ENCODE measurements around the gene SELPLG. TPM values are rescaled to one million over a fixed set of nuclear protein-coding genes. Genes with fewer than 3 reads are reported as not detected.
"Not testable (repeated sequence)": the region's sequence is repeated elsewhere in the genome, so short reads cannot be mapped to it uniquely, and the experiment has no call there.

Gene SELPLG
- total RNA-seq, 4 donors from 2014 or later = 3.6 to 12.4 (median 5.5) TPM

GRCh38 chr12:108576660-108577234 lies 56.9 kb downstream of the SELPLG start:
- peaks cover 0 to 14% (median 0%) of the 10 kb centered on the region in 3 donors for H3K4me1 ChIP-seq
- no peak overlapping the region for H3K4me3 ChIP-seq
- TF ChIP-seq EP300 (IDR thresholded peaks at IDR 0.05) = no peak
- TF ChIP-seq, protein P1, sequence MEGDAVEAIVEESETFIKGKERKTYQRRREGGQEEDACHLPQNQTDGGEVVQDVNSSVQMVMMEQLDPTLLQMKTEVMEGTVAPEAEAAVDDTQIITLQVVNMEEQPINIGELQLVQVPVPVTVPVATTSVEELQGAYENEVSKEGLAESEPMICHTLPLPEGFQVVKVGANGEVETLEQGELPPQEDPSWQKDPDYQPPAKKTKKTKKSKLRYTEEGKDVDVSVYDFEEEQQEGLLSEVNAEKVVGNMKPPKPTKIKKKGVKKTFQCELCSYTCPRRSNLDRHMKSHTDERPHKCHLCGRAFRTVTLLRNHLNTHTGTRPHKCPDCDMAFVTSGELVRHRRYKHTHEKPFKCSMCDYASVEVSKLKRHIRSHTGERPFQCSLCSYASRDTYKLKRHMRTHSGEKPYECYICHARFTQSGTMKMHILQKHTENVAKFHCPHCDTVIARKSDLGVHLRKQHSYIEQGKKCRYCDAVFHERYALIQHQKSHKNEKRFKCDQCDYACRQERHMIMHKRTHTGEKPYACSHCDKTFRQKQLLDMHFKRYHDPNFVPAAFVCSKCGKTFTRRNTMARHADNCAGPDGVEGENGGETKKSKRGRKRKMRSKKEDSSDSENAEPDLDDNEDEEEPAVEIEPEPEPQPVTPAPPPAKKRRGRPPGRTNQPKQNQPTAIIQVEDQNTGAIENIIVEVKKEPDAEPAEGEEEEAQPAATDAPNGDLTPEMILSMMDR (IDR thresholded peaks at IDR 0.05) = no peak
- TF ChIP-seq POLR2AphosphoS5 (IDR thresholded peaks at IDR 0.05) = no peak
- no peak for TF ChIP-seq POLR2A (IDR thresholded peaks at IDR 0.05)
- no peak for ATAC-seq
- H3K36me3 ChIP-seq = no peaks in the 10 kb centered on the region
- H3K9me3 ChIP-seq = no peaks in the 10 kb centered on the region
- WGBS, 2 donors (ENCODE audit: low coverage in 1 of 2) = 40 to 85% methylated on average over 1 to 4 of the region's 6 CpGs
- H3K27ac ChIP-seq = no peak overlapping the region
- H3K27me3 ChIP-seq = no peaks in the 10 kb centered on the region

DNA sequence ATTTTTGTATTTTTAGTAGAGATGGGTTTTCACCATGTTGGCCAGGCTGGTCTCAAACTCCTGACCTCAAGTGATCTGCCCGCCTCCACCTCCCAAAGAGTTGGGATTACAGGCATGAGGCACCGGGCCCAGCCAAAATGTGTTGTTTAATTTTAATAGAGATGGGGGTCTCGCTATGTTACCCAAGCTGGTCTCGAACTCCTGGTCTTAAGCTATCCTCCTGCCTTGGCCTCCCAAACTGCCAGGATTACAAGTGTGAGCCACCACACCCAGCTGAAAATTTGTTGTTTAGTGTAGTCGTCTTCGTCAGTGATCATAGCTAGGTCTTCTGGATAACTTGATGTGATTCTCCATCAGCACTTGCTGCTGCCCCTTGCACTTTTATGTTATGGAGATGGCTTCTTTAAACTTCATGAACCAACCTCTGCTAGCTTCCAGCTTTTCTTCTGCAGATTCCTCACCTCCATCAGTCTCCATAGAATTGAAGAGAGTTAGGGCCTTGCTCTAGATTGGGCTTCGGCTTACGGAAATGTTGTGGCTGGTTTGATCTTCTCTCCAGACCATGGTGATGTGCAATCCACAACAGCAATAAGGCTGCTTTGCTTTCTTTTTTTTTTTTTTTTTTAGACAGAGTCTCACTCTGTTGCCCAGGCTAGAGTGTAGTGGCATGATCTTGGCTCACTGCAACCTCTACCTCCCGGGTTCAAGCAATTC lies 58.3 kb downstream of the SELPLG start:
- Histone ChIP-seq H3K36me3 (peaks cover 0 to 1% of the 10 kb centered on the region in 2 donors), H3K27me3 (no peaks in the 10 kb centered on the region), H3K27ac (no peak overlapping the region), H3K9me3 (no peaks in the 10 kb centered on the region), H3K4me1 (peaks cover 0 to 15% (median 0%) of the 10 kb centered on the region in 3 donors), H3K4me3 (no peak overlapping the region)
- WGBS, 2 donors (ENCODE audit: low coverage in 1 of 2) = 91% methylated on average over 6 to 7 of the region's 9 CpGs
- no peak for ATAC-seq
- TF ChIP-seq EP300 (IDR thresholded peaks at IDR 0.05) = no peak

- H3K27ac ChIP-seq, H3K9me3 ChIP-seq: not testable (repeated sequence)
These were observed 59.4 kb downstream of the SELPLG start for GRCh38 chr12:108574276-108574675.

DNA sequence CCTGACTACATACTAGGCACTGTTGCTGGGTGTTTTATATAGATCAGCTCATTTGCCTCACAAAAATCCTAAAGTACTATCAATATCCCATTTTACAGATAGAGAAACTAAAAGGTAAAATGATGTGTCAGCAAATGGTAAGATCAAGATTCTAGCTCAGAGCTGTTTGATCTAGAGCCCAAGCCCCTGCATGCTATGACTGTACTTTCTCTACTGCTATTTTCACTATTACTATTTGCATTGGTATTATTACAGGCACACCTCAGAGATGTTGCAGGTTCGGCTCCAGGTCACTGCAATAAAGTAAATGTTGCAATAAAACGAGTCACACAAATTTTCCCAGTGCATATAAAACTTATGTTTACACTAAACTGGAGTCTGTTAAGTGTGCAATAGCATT lies 60.4 kb downstream of the SELPLG start:
- no peak overlapping the region for H3K4me3 ChIP-seq
- 49 to 58% methylated on average over 2 of the region's 2 CpGs for WGBS, 2 donors (ENCODE audit: low coverage in 1 of 2)

More at GRCh38 chr12:108574276-108574675, 59.4 kb downstream of the SELPLG start:
- peaks cover 0 to 12% of the 10 kb centered on the region in 2 donors for H3K36me3 ChIP-seq
- not testable (repeated sequence) for H3K27me3 ChIP-seq, ATAC-seq, H3K4me1 ChIP-seq, H3K4me3 ChIP-seq
- 100% methylated on average over 1 of the region's 1 CpG; no CpG with 5 or more reads in 1 of the 2 donors for WGBS, 2 donors (ENCODE audit: low coverage in 1 of 2)

GRCh38 chr12:108572166-108572790 lies 61.4 kb downstream of the SELPLG start:
- ATAC-seq = no peak
- WGBS, 2 donors (ENCODE audit: low coverage in 1 of 2) = 67 to 94% methylated on average over 3 to 7 of the region's 8 CpGs
- TF ChIP-seq, protein P1 (IDR thresholded peaks at IDR 0.05) = no peak
- no peak for TF ChIP-seq EP300 (IDR thresholded peaks at IDR 0.05)
- TF ChIP-seq POLR2A (IDR thresholded peaks at IDR 0.05) = no peak
- no peak for TF ChIP-seq POLR2AphosphoS5 (IDR thresholded peaks at IDR 0.05)

More for the DNA sequence above, 60.4 kb downstream of the SELPLG start:
- no peak for TF ChIP-seq EP300 (IDR thresholded peaks at IDR 0.05)
- TF ChIP-seq, protein P1 (IDR thresholded peaks at IDR 0.05) = no peak
- TF ChIP-seq POLR2AphosphoS5 (IDR thresholded peaks at IDR 0.05) = no peak
- no peak for TF ChIP-seq POLR2A (IDR thresholded peaks at IDR 0.05)
- H3K27me3 ChIP-seq = no peaks in the 10 kb centered on the region
- H3K9me3 ChIP-seq = no peaks in the 10 kb centered on the region
- H3K36me3 ChIP-seq = peaks cover 0 to 21% of the 10 kb centered on the region in 2 donors
- peaks cover 0 to 13% (median 0%) of the 10 kb centered on the region in 3 donors for H3K4me1 ChIP-seq
- no peak overlapping the region for H3K27ac ChIP-seq
- no peak for ATAC-seq

More at GRCh38 chr12:108572166-108572790, 61.4 kb downstream of the SELPLG start:
- Histone ChIP-seq H3K27me3 (no peaks in the 10 kb centered on the region), H3K36me3 (peaks cover 0 to 32% of the 10 kb centered on the region in 2 donors), H3K4me1 (peaks cover 0 to 24% (median 0%) of the 10 kb centered on the region in 3 donors), H3K27ac (no peak overlapping the region), H3K4me3 (no peak overlapping the region), H3K9me3 (no peaks in the 10 kb centered on the region)

Small RNA genes within 50 kb of the gene (small RNA-seq; reads per million reads assigned to genes)
- 0 reads per million in 4 donors for gene RNU7-169P

Other genes starting within 250 kb of the SELPLG start
- gene FICD, start 118.6 kb downstream of the SELPLG start, total RNA-seq = 1 to 10 TPM; 3.3 to 8.8 (median 5.5) TPM
- 10 to 100 TPM; 28.7 to 71.8 (median 53.2) TPM for gene SART3, start 72.7 kb downstream of the SELPLG start, total RNA-seq
- 100 to 1,000 TPM; 220 to 299 (median 247) TPM for gene ISCU, start 71.3 kb downstream of the SELPLG start, total RNA-seq
- gene TMEM119, start 35.8 kb downstream of the SELPLG start, total RNA-seq = 1 to 10 TPM; 2.3 to 5.9 (median 4.5) TPM
- 100 to 1,000 TPM; 277 to 473 (median 342) TPM for gene CORO1C, start 97.6 kb upstream of the SELPLG start, total RNA-seq
- gene SSH1, start 223.7 kb upstream of the SELPLG start, total RNA-seq = 10 to 100 TPM; 16.2 to 35.0 (median 17.2) TPM
- 1 to 10 TPM in 1 of 4 donors, not detected in 3; 2.5 TPM for gene DAO, start 246.2 kb upstream of the SELPLG start, total RNA-seq

Measured in gastroesophageal sphincter (tissue), 4 donors.